HG02981 (cell line): Measurements from ENCODE around the gene MYO7B.
A peak's percentile ranks its signal among the peaks of the same experiment; 100 is the strongest.

Source experiments
- ATAC-seq: cut with Tn5 transposase; IDR thresholded peaks from one replicate; pipeline ENCODE4 v1.9.1; 2021; ENCODE audit warnings: mild to moderate bottlenecking, moderate library complexity; ENCODE audit not compliant: unreplicated experiment

MYO7B gene

GRCh38 chr2:127646487-127647241, 111.2 kb downstream of the MYO7B start:
- ATAC-seq = no peak

- no peak for ATAC-seq
Observed at GRCh38 chr2:127647242-127648190, 112.0 kb downstream of the MYO7B start.

GRCh38 chr2:127648321-127648720, 112.8 kb downstream of the MYO7B start:
- ATAC-seq = no peak

- ATAC-seq = no peak
Observed at GRCh38 chr2:127649100-127649611, 113.7 kb downstream of the MYO7B start.

GRCh38 chr2:127649684-127650040, 114.2 kb downstream of the MYO7B start:
- peak; percentile 50 for ATAC-seq

- peak; percentile 11 for ATAC-seq
Observed at GRCh38 chr2:127650041-127650784, 114.7 kb downstream of the MYO7B start.

GRCh38 chr2:127650785-127651380, 115.4 kb downstream of the MYO7B start:
- ATAC-seq = no peak

- ATAC-seq = no peak
Observed at GRCh38 chr2:127651381-127651809, 115.9 kb downstream of the MYO7B start.

GRCh38 chr2:127651971-127652550, 116.6 kb downstream of the MYO7B start:
- ATAC-seq = no peak

GRCh38 chr2:127652786-127653357, 117.4 kb downstream of the MYO7B start:
- ATAC-seq = no peak

- ATAC-seq = no peak
Observed at GRCh38 chr2:127653421-127654083, 118.1 kb downstream of the MYO7B start.

GRCh38 chr2:127654084-127654837, 118.8 kb downstream of the MYO7B start:
- ATAC-seq = no peak

GRCh38 chr2:127654838-127655175, 119.3 kb downstream of the MYO7B start:
- ATAC-seq = no peak

- ATAC-seq = no peak
Observed at GRCh38 chr2:127655209-127656073, 120.0 kb downstream of the MYO7B start.

- no peak for ATAC-seq
Observed at GRCh38 chr2:127656569-127657231, 121.2 kb downstream of the MYO7B start.

GRCh38 chr2:127657232-127657595, 121.7 kb downstream of the MYO7B start:
- ATAC-seq = no peak

GRCh38 chr2:127658146-127658545, 122.7 kb downstream of the MYO7B start:
- no peak for ATAC-seq
